DMS 273 (cell line): ENCODE results near the gene EBP.
"Not testable (repeated sequence)": the region's sequence is repeated elsewhere in the genome, so short reads cannot be mapped to it uniquely, and the experiment has no call there.

ENCODE experiments used
- DNase-seq: peaks from one replicate; lab custom pipeline; 2025; ENCODE audit not compliant: unreplicated experiment; lab: John Stamatoyannopoulos, UW

Gene EBP

GRCh38 chrX:48520976-48521352 is 644 bp upstream of the EBP start:
- DNase-seq = peak; percentile 59

- no peak for DNase-seq
These were observed 683 bp downstream of the EBP start for GRCh38 chrX:48522291-48522690.

- no peak for DNase-seq
These were observed 2.1 kb downstream of the EBP start for GRCh38 chrX:48523682-48524081.

GRCh38 chrX:48525853-48526252 is 4.2 kb downstream of the EBP start:
- DNase-seq = not testable (repeated sequence)

GRCh38 chrX:48530736-48531135 is 9.1 kb downstream of the EBP start:
- DNase-seq = no peak

- peak; percentile 49 for DNase-seq
These were observed 9.9 kb downstream of the EBP start for GRCh38 chrX:48531358-48531959.

GRCh38 chrX:48532161-48532560 is 10.6 kb downstream of the EBP start:
- DNase-seq = peak; percentile 57

GRCh38 chrX:48533165-48533564 is 11.6 kb downstream of the EBP start:
- no peak for DNase-seq

- DNase-seq = no peak
These were observed 17.2 kb downstream of the EBP start for GRCh38 chrX:48538641-48539344.

- peak; percentile 98 for DNase-seq
These were observed 17.9 kb downstream of the EBP start, which contains the start of gene TBC1D25 for GRCh38 chrX:48539345-48540027. TSS of gene TBC1D25 (plus strand) at chrX:48539714. CDS start at chrX:48539798, 84 bp downstream.

- peak; percentile 78 for DNase-seq
These were observed 18.4 kb downstream of the EBP start for GRCh38 chrX:48540028-48540375.

- no peak for DNase-seq
These were observed 18.9 kb downstream of the EBP start for GRCh38 chrX:48540480-48540879.

GRCh38 chrX:48541140-48541814 is 19.7 kb downstream of the EBP start:
- DNase-seq = no peak

GRCh38 chrX:48548871-48549270 is 27.3 kb downstream of the EBP start:
- no peak for DNase-seq

GRCh38 chrX:48555731-48556325 is 34.2 kb downstream of the EBP start:
- DNase-seq = not testable (repeated sequence)

- no peak for DNase-seq
These were observed 36.7 kb downstream of the EBP start for GRCh38 chrX:48558271-48558670.

- DNase-seq = no peak
These were observed 38.0 kb downstream of the EBP start for GRCh38 chrX:48559636-48560035.

- DNase-seq = no peak
These were observed 38.4 kb downstream of the EBP start for GRCh38 chrX:48560056-48560455.

GRCh38 chrX:48560681-48561080 is 39.1 kb downstream of the EBP start:
- no peak for DNase-seq

GRCh38 chrX:48569958-48570357 is 48.4 kb downstream of the EBP start:
- DNase-seq = no peak

- DNase-seq = peak; percentile 80
These were observed 52.2 kb downstream of the EBP start for GRCh38 chrX:48573690-48574269.
